Measurements from ENCODE around the gene KIF26A. TPM values are rescaled to one million over a fixed set of nuclear protein-coding genes. Genes with fewer than 3 reads are reported as not detected.

KIF26A gene
- total and polyA plus RNA-seq, 2 experiments from 2014 or later: 5.6 to 103 TPM

DNA sequence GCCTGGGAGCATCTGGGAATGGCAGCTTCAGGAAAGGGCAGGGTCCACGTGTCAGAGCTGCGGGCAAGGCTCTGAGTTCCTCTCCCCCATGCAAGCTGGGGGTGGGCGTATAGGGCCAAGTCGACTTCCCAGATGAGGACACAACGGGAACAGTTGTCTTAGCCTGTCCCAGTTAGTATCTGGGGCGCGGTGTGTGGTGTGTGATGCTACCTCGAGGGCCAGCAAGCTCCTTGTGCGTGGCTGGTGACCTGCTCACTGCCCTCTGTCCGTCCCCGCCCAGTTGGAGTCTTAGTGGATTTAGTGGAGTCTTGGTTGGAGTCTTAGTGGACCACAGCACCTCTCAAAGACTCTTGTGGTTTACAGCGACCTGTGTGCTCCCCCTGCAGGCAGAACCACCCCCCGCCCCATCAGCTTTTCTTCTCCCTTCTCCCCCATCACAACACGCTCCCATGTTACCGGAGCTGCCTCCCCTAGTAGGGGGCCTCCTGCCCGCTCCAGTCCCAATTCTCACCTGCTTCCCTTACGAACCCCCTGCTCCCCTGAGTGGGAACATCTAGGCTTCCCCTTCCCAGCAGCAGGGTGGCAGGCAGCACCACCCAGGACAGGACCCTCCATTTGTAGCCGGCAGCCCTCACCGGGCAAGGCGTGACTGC lies 44.2 kb upstream of the KIF26A start:
- Histone ChIP-seq H3F3A (replicated peaks; ENCODE audit: low read depth) (no peaks in the 10 kb centered on the region), H3K27ac (ENCODE audit: low read depth) (no peak overlapping the region), H2AFZ (peak overlapping the region; percentile 89), H3K27me3 (ENCODE audit: insufficient read depth) (no peaks in the 10 kb centered on the region), H3K4me3 (peak overlapping the region; percentile 29; the same call in 1 of the 2 replicates), H4K20me1 (replicated peaks; ENCODE audit: insufficient read depth) (no peaks in the 10 kb centered on the region), H3K79me2 (replicated peaks; ENCODE audit: insufficient read depth) (no peaks in the 10 kb centered on the region), H3K36me3 (ENCODE audit: insufficient read depth) (no peaks in the 10 kb centered on the region), H3K4me1 (ENCODE audit: insufficient read depth) (peaks cover 5% of the 10 kb centered on the region; the same call in 1 of the 2 replicates), H3K9me2 (ENCODE audit: insufficient read depth) (no peaks in the 10 kb centered on the region), H3K4me2 (peak overlapping the region; percentile 69)
- H3K4me1 Mint-ChIP-seq: peaks cover 7% of the 10 kb centered on the region; the same call in 2 of the 3 replicates
- DNase-seq (ENCODE audit: low spot score): peak; percentile 36
- no peak for TF ChIP-seq JUNB (IDR thresholded peaks at IDR 0.05; ENCODE audit: unreplicated experiment)
- TF ChIP-seq, protein P1, sequence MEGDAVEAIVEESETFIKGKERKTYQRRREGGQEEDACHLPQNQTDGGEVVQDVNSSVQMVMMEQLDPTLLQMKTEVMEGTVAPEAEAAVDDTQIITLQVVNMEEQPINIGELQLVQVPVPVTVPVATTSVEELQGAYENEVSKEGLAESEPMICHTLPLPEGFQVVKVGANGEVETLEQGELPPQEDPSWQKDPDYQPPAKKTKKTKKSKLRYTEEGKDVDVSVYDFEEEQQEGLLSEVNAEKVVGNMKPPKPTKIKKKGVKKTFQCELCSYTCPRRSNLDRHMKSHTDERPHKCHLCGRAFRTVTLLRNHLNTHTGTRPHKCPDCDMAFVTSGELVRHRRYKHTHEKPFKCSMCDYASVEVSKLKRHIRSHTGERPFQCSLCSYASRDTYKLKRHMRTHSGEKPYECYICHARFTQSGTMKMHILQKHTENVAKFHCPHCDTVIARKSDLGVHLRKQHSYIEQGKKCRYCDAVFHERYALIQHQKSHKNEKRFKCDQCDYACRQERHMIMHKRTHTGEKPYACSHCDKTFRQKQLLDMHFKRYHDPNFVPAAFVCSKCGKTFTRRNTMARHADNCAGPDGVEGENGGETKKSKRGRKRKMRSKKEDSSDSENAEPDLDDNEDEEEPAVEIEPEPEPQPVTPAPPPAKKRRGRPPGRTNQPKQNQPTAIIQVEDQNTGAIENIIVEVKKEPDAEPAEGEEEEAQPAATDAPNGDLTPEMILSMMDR (conservative IDR thresholded peaks at IDR 0.05; ENCODE audit: low read depth in 2 of 2): peak in 1 of 2 experiments; percentile 36; a peak in 2 of 4 replicates
- H3K27me3 Mint-ChIP-seq (ENCODE audit: insufficient read depth, low read depth, poor library complexity): peaks cover 8% of the 10 kb centered on the region
- H3K9me3 Mint-ChIP-seq: 0 out of 3 replicates have a peak, but pooled peaks cover 2% of the 10 kb centered on the region
- peak overlapping the region; percentile 48; the same call in 2 of the 3 replicates for H3K4me3 Mint-ChIP-seq
- ATAC-seq: peak; percentile 30
- no peaks in the 10 kb centered on the region for H3K36me3 Mint-ChIP-seq (ENCODE audit: low read depth)
- H3K27ac Mint-ChIP-seq: no peak overlapping the region

DNA sequence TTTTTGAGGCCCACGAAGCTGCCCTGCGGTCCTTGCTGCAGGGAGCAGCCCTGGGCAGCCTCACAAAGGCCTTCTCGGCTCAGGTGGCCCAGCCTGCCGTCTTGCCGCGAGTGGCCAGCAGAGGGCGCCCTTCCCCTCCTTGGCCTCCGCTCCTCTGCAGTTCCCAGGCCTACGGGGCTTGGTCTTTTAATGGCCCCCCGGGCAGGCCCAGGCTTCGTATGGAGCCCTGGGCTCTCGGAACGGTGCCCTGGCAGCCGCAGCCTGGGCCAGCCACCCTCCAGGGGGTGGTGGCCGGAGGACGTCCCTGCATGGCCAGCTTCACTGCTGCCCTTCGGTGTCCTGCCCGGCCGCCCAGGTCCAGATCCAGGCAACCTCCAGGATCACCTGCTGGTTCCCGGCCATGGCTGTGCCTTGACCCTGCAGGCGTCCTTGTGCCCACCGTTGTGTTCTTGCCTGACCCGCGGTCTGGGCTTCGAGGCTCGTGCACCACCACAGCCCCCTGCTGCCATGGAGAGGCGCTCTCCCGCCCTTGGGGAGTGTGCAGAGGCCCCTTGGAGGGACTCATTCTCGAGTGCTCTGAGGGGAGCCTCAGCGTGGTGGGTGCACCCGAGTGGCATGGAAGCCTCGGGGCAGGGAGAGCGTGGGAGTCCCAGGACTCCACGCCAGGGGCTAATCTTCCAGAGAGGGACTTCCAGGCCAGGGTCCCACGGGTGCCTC lies 43.5 kb upstream of the KIF26A start:
- H3K4me1 Mint-ChIP-seq: peaks cover 7% of the 10 kb centered on the region; the same call in 2 of the 3 replicates
- 0 out of 3 replicates have a peak, but pooled peaks cover 2% of the 10 kb centered on the region for H3K9me3 Mint-ChIP-seq
- no peaks in the 10 kb centered on the region for H3K36me3 ChIP-seq (ENCODE audit: insufficient read depth)
- no peaks in the 10 kb centered on the region for H3K27me3 ChIP-seq (ENCODE audit: insufficient read depth)
- peak overlapping the region; percentile 29; the same call in 1 of the 2 replicates for H3K4me3 ChIP-seq
- H3K9me2 ChIP-seq (ENCODE audit: insufficient read depth): no peaks in the 10 kb centered on the region
- H2AFZ ChIP-seq: peak overlapping the region; percentile 89
- no peaks in the 10 kb centered on the region for H3K36me3 Mint-ChIP-seq (ENCODE audit: low read depth)
- DNase-seq (ENCODE audit: low spot score) (peak; percentile 80), ATAC-seq (peak; percentile 82)
- H3K27ac ChIP-seq (ENCODE audit: low read depth): no peak overlapping the region
- no peak overlapping the region for H3K27ac Mint-ChIP-seq
- no peaks in the 10 kb centered on the region for H4K20me1 ChIP-seq (replicated peaks; ENCODE audit: insufficient read depth)
- no peaks in the 10 kb centered on the region for H3K79me2 ChIP-seq (replicated peaks; ENCODE audit: insufficient read depth)
- H3K4me1 ChIP-seq (ENCODE audit: insufficient read depth): peaks cover 5% of the 10 kb centered on the region; the same call in 1 of the 2 replicates
- H3K27me3 Mint-ChIP-seq (ENCODE audit: insufficient read depth, low read depth, poor library complexity): peaks cover 8% of the 10 kb centered on the region
- H3K4me3 Mint-ChIP-seq: peak overlapping the region; percentile 48; the same call in 2 of the 3 replicates
- peak overlapping the region; percentile 69 for H3K4me2 ChIP-seq
- TF ChIP-seq, protein P1 (conservative IDR thresholded peaks at IDR 0.05; ENCODE audit: low read depth in 2 of 2): peak; percentile 76 to 94
- TF ChIP-seq POLR2AphosphoS5 (IDR thresholded peaks at IDR 0.05; ENCODE audit: low read depth): no peak
- H3F3A ChIP-seq (replicated peaks; ENCODE audit: low read depth): no peaks in the 10 kb centered on the region
